HG03095 (cell line): ENCODE measurements around the gene PDE4D.

ENCODE experiments used
- ATAC-seq: cut with Tn5 transposase; IDR thresholded peaks from one replicate; pipeline ENCODE4 v1.9.1; 2021; ENCODE audit warnings: moderate library complexity; ENCODE audit not compliant: unreplicated experiment

The PDE4D gene

GRCh38 chr5:59532979-59533729 is 360.4 kb downstream of the PDE4D start:
- no peak for ATAC-seq

GRCh38 chr5:59529239-59529638 is 364.3 kb downstream of the PDE4D start:
- ATAC-seq, result no peak

GRCh38 chr5:59528202-59528862 is 365.2 kb downstream of the PDE4D start:
- no peak for ATAC-seq

- ATAC-seq, result no peak
These were observed 367.6 kb downstream of the PDE4D start for GRCh38 chr5:59525957-59526356.

GRCh38 chr5:59525311-59525710 is 368.2 kb downstream of the PDE4D start:
- ATAC-seq, result no peak

- no peak for ATAC-seq
These were observed 371.2 kb downstream of the PDE4D start for GRCh38 chr5:59522201-59522831.

GRCh38 chr5:59521476-59521875 is 372.1 kb downstream of the PDE4D start:
- no peak for ATAC-seq

- ATAC-seq, result no peak
These were observed 374.2 kb downstream of the PDE4D start for GRCh38 chr5:59519338-59519737.

- no peak for ATAC-seq
These were observed 375.5 kb downstream of the PDE4D start for GRCh38 chr5:59517926-59518585.

GRCh38 chr5:59516161-59516560 is 377.4 kb downstream of the PDE4D start:
- ATAC-seq, result no peak

GRCh38 chr5:59506285-59506877 is 387.1 kb downstream of the PDE4D start:
- ATAC-seq, result no peak

- no peak for ATAC-seq
These were observed 389.5 kb downstream of the PDE4D start for GRCh38 chr5:59504043-59504442.

- no peak for ATAC-seq
These were observed 390.3 kb downstream of the PDE4D start for GRCh38 chr5:59503220-59503619.

GRCh38 chr5:59501316-59501715 is 392.2 kb downstream of the PDE4D start:
- ATAC-seq, result no peak

GRCh38 chr5:59500014-59500413 is 393.5 kb downstream of the PDE4D start:
- ATAC-seq, result no peak

- no peak for ATAC-seq
These were observed 396.3 kb downstream of the PDE4D start for GRCh38 chr5:59497207-59497606.

- no peak for ATAC-seq
These were observed 396.9 kb downstream of the PDE4D start for GRCh38 chr5:59496524-59497134.

GRCh38 chr5:59491945-59492344 is 401.6 kb downstream of the PDE4D start:
- ATAC-seq, result no peak

- no peak for ATAC-seq
These were observed 404.0 kb downstream of the PDE4D start for GRCh38 chr5:59489551-59489950.

- ATAC-seq, result no peak
These were observed 405.5 kb downstream of the PDE4D start for GRCh38 chr5:59487772-59488729.
